SK-N-SH (cell line): ENCODE measurements around the gene MGAT1. TPM values are rescaled to one million over a fixed set of nuclear protein-coding genes. Genes with fewer than 3 reads are reported as not detected.

Source experiments
- CTCF ChIA-PET: fragments of 300-600, 350-600 bp; formaldehyde crosslinking; extraction: SDS; loops from one replicate; lab custom pipeline; 2021; lab: Yijun Ruan, JAX
- POLR2A ChIA-PET: fragments of 350-600 bp; sonication (Branson Sonifier 250); formaldehyde crosslinking; extraction: SDS; loops from one replicate; lab custom pipeline; 2020; ENCODE audit warnings: antibody characterized with exemption, inconsistent platforms; lab: Yijun Ruan, JAX
- DNase-seq: peaks from one replicate; pipeline ENCODE4 v3.0.0; 2012
- H2AFZ ChIP-seq: fragments of 200-600 bp; sonication (generic); 2 replicates; pipeline ENCODE4 v1.8.1; 2016; ENCODE audit warnings: antibody characterized with exemption, mild to moderate bottlenecking, low read depth
- H3F3A ChIP-seq: fragments of 200-600 bp; sonication (generic); replicated peaks from 2 replicates; pipeline ENCODE3; 2016; ENCODE audit warnings: antibody characterized with exemption, mild to moderate bottlenecking; ENCODE audit not compliant: insufficient read depth
- H3K27ac ChIP-seq, 2 experiments: fragments of 200-500 bp in 1 of 2; fragments of 200-600 bp in 1 of 2; sonication (Bioruptor generic) in 1 of 2; sonication (generic), shearing (Covaris generic) in 1 of 2; 2 replicates each; pipeline versions ENCODE4 v1.5.1 to v1.6.1; 2014 to 2016; ENCODE audit warnings: low read depth in 2 of 2, inconsistent platforms in 1 of 2, low read length in 1 of 2, mild to moderate bottlenecking in 1 of 2, mixed read lengths in 1 of 2
- H3K27me3 ChIP-seq: fragments of 200-600 bp; sonication (generic), shearing (Covaris generic); 2 replicates; pipeline ENCODE4 v1.6.1; 2016; ENCODE audit warnings: mixed run types; ENCODE audit not compliant: insufficient read depth
- H3K36me3 ChIP-seq, 2 experiments: fragments of 200-500 bp in 1 of 2; fragments of 200-600 bp in 1 of 2; sonication (Bioruptor generic) in 1 of 2; sonication (generic) in 1 of 2; replicated peaks in 1 of 2; 2 replicates each; pipeline versions ENCODE3 to v1.5.1; 2014 to 2016; ENCODE audit warnings: low read length in 1 of 2, mild to moderate bottlenecking in 1 of 2; ENCODE audit not compliant: insufficient read depth in 2 of 2, control insufficient read depth in 1 of 2
- H3K4me1 ChIP-seq, 2 experiments: fragments of 200-500 bp in 1 of 2; fragments of 200-600 bp in 1 of 2; sonication (Bioruptor generic) in 1 of 2; sonication (generic), shearing (Covaris generic) in 1 of 2; 2 replicates each; pipeline versions ENCODE4 v1.5.1 to v1.6.1; 2014 to 2016; ENCODE audit warnings: low read depth in 1 of 2, low read length in 1 of 2, mixed run types in 1 of 2; ENCODE audit not compliant: insufficient read depth in 2 of 2, control insufficient read depth in 1 of 2
- H3K4me2 ChIP-seq: fragments of 200-600 bp; sonication (generic), shearing (Covaris generic); 2 replicates; pipeline ENCODE4 v1.6.1; 2017; ENCODE audit warnings: mixed run types
- H3K4me3 ChIP-seq, 2 experiments: fragments of 200-500 bp in 1 of 2; fragments of 200-600 bp in 1 of 2; sonication (Bioruptor generic) in 1 of 2; sonication (generic), shearing (Covaris generic) in 1 of 2; 2 replicates each; pipeline versions ENCODE4 v1.5.1 to v1.8.1; 2014 to 2016; ENCODE audit warnings: low read depth in 2 of 2, inconsistent platforms in 1 of 2, low read length in 1 of 2, mild to moderate bottlenecking in 1 of 2, mixed read lengths in 1 of 2, moderate library complexity in 1 of 2
- H3K79me2 ChIP-seq: fragments of 200-600 bp; sonication (generic); 2 replicates; pipeline ENCODE4 v1.8.1; 2017; ENCODE audit warnings: mild to moderate bottlenecking; ENCODE audit not compliant: insufficient read depth
- H3K9ac ChIP-seq: fragments of 200-600 bp; sonication (generic); 2 replicates; pipeline ENCODE4 v1.6.1; 2017; ENCODE audit warnings: mixed run types
- H3K9me2 ChIP-seq: fragments of 200-600 bp; sonication (generic); 2 replicates; pipeline ENCODE4 v1.6.1; 2017; ENCODE audit warnings: mixed run types
- H3K9me3 ChIP-seq: fragments of 200-600 bp; sonication (generic); 2 replicates; pipeline ENCODE4 v1.6.1; 2017; ENCODE audit warnings: mixed run types, mild to moderate bottlenecking, moderate library complexity
- H4K20me1 ChIP-seq: fragments of 200-600 bp; sonication (generic); 2 replicates; pipeline ENCODE4 v1.6.1; 2017; ENCODE audit warnings: mild to moderate bottlenecking, mixed run types; ENCODE audit not compliant: insufficient read depth
- CHD2 ChIP-seq: fragments of 150-350 bp; IDR thresholded peaks from 2 replicates; pipeline ENCODE4 v1.6.1; 2018; ENCODE audit warnings: low read length; ENCODE audit not compliant: partially characterized antibody
- EZH2phosphoT487 ChIP-seq: fragments of 200-600 bp; sonication (generic); IDR thresholded peaks from 2 replicates; pipeline ENCODE4 v1.6.1; 2017; ENCODE audit warnings: low read depth, mixed run types, mild to moderate bottlenecking, antibody characterized with exemption, moderate library complexity, borderline replicate concordance
- FOXJ3 ChIP-seq: sonication (generic); formaldehyde crosslinking; IDR thresholded peaks from 2 replicates; pipeline ENCODE4 v1.5.1; 2020; ENCODE audit warnings: mild to moderate bottlenecking, missing genetic modification reagents
- GATA2 ChIP-seq: sonication (generic); formaldehyde crosslinking; IDR thresholded peaks from 2 replicates; pipeline ENCODE4 v1.5.0; 2020; ENCODE audit warnings: mild to moderate bottlenecking, missing genetic modification reagents
- JUND ChIP-seq: IDR thresholded peaks from 2 replicates; pipeline ENCODE4 v1.4.0; 2012
- MEF2A ChIP-seq: IDR thresholded peaks from 2 replicates; pipeline ENCODE4 v1.4.0; 2012; ENCODE audit warnings: low read depth, borderline replicate concordance
- NFIC ChIP-seq: IDR thresholded peaks from 2 replicates; pipeline ENCODE4 v1.4.0; 2012; ENCODE audit warnings: borderline replicate concordance
- RAD21 ChIP-seq: IDR thresholded peaks from 2 replicates; pipeline ENCODE4 v1.6.1; 2012; ENCODE audit warnings: mild to moderate bottlenecking, low read length
- RFX5 ChIP-seq: IDR thresholded peaks from 2 replicates; pipeline ENCODE4 v1.6.1; 2012; ENCODE audit warnings: mild to moderate bottlenecking, improper control_type of control experiment, low read length
- RXRA ChIP-seq: IDR thresholded peaks from 2 replicates; pipeline ENCODE4 v1.4.0; 2012; ENCODE audit warnings: low read depth, mild to moderate bottlenecking, borderline replicate concordance
- SIN3A ChIP-seq: IDR thresholded peaks from 2 replicates; pipeline ENCODE4 v1.6.1; 2012; ENCODE audit warnings: low read depth, mild to moderate bottlenecking, low read length, moderate library complexity, borderline replicate concordance
- SMC3 ChIP-seq: IDR thresholded peaks from 2 replicates; pipeline ENCODE4 v1.6.1; 2012; ENCODE audit warnings: low read depth, low read length, improper control_type of control experiment
- WGBS: methylation state at CpG from one replicate; pipeline ENCODE4 v1.1.6; 2017; ENCODE audit warnings: low lambda C conversion rate; 5-methylcytosine and 5-hydroxymethylcytosine counted together
- polyA plus RNA-seq, 3 experiments: library from polyadenylated mRNA; depleted of rRNA; stranded (reverse); fragments of >200 nt; gene quantifications; 2 replicates each; pipeline ENCODE4 v1.2.3, GENCODE V29; 2012
- TF ChIP-seq, protein P1 (sequence below): fragments of 150-350 bp; IDR thresholded peaks from 2 replicates; pipeline ENCODE4 v1.6.1; 2017; ENCODE audit warnings: antibody characterized with exemption, low read length, low read depth, borderline replicate concordance
- TF ChIP-seq, protein P2 (sequence below): IDR thresholded peaks from 2 replicates; pipeline ENCODE4 v1.4.0; 2012; ENCODE audit warnings: low read depth, borderline replicate concordance
- TF ChIP-seq, protein P3 (sequence below): IDR thresholded peaks from 2 replicates; pipeline ENCODE4 v1.6.1; 2012; ENCODE audit warnings: mild to moderate bottlenecking, low read depth, low read length, moderate library complexity

MGAT1 gene
- polyA plus RNA-seq, 1 of the 3 experiments (the other 2 are of a cell fraction) = 47.3 TPM

GRCh38 chr5:180803181-180804128 lies 849 bp upstream of the MGAT1 start:
- Histone ChIP-seq H3K27me3 (no peaks in the 10 kb centered on the region), H4K20me1 (peaks cover 36% of the 10 kb centered on the region), H3K9ac (peak overlapping the region; percentile 60; the same call in 1 of the 2 replicates), H3K27ac (peak overlapping the region in 1 of 2 experiments; percentile 3; a peak in 1 of 4 replicates), H3K9me3 (no peaks in the 10 kb centered on the region), H3K4me2 (peak overlapping the region; percentile 94), H3F3A (no peaks in the 10 kb centered on the region), H3K4me1 (peaks cover 23 to 48% of the 10 kb centered on the region in 2 experiments; a peak in 3 of 4 replicates), H3K9me2 (no peaks in the 10 kb centered on the region), H2AFZ (no peak overlapping the region), H3K79me2 (peaks cover 75% of the 10 kb centered on the region), H3K4me3 (peak overlapping the region; percentile 83 to 94; a peak in 3 of 4 replicates), H3K36me3 (peaks cover 6 to 18% of the 10 kb centered on the region in 2 experiments)
- TF ChIP-seq MEF2A (no peak), SIN3A (no peak)
- peak; percentile 41 for DNase-seq
- whole genome bisulfite sequencing = 80% methylated on average over 36 of the region's 41 CpGs
- POLR2A ChIA-PET = no interaction called here
- CTCF ChIA-PET = interaction anchor here (0.9 kb wide), 1 partner anchor 21 kb away, joined by 3 read pairs; no protein-coding TSS in a partner anchor

DNA sequence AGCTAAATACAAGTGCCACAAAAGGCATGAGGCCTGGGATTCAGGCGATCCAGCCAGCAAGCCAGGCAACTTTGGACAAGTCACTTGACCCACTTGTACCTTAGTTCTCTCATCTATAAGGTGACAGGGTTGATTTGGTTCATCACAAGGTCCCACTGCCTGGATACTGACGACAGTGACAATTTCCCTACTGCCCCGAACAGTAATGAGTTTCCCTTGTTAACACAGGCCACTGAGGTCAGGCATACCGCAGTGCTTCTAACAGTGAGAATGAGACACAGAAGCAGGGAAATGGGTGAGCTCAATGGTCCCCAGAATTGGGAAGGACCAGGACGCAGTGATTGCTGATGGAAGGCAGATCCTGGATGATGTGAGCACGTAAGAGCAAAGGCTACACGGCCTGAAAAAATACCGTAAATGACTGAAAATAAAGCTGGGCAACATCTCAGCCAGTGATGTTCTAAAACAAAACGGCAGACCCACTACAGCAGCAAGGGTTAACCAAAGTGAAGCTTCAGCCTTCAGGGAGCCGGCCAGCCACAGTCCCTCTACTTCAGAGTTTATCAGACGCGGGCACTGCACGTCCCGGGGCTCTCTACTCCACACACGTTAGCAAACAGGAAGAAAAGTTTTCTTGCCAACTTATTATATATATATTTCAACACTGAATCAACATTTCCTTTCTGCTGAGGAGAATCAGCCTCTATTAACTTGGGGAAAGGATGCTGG lies 846 bp downstream of the MGAT1 start:
- peak; percentile 45 for DNase-seq
- peaks cover 53% of the 10 kb centered on the region for H4K20me1 ChIP-seq
- peaks cover 27 to 35% of the 10 kb centered on the region in 2 experiments; a peak in 3 of 4 replicates for H3K4me1 ChIP-seq
- H3K9ac ChIP-seq = peak overlapping the region; percentile 93
- no peaks in the 10 kb centered on the region for H3K27me3 ChIP-seq
- H3K27ac ChIP-seq = peak overlapping the region in 1 of 2 experiments; percentile 85; a peak in 3 of 4 replicates
- peaks cover 6 to 18% of the 10 kb centered on the region in 2 experiments for H3K36me3 ChIP-seq
- 45% methylated on average over 15 of the region's 15 CpGs for WGBS
- peaks cover 75% of the 10 kb centered on the region for H3K79me2 ChIP-seq
- CTCF ChIA-PET = interaction anchor here (1.3 to 4.5 kb wide), 2 partner anchors 17 to 67 kb away, joined by 5 to 39 read pairs; no protein-coding TSS in a partner anchor
- H3K4me2 ChIP-seq = peak overlapping the region; percentile 94
- POLR2A ChIA-PET = interaction anchor here (0.7 to 1.5 kb wide), 2 partner anchors 9 to 35 kb away, joined by 3 to 4 read pairs; no protein-coding TSS in a partner anchor
- no peaks in the 10 kb centered on the region for H3F3A ChIP-seq
- H3K4me3 ChIP-seq = peak overlapping the region; percentile 83 to 94
- no peaks in the 10 kb centered on the region for H3K9me2 ChIP-seq
- no peak overlapping the region for H2AFZ ChIP-seq
- H3K9me3 ChIP-seq = no peaks in the 10 kb centered on the region
- TF ChIP-seq RFX5 = no peak
- TF ChIP-seq SMC3 = no peak
- no peak for TF ChIP-seq NFIC
- no peak for TF ChIP-seq RAD21
- TF ChIP-seq JUND = no peak
- no peak for TF ChIP-seq CHD2
- TF ChIP-seq, protein P1, sequence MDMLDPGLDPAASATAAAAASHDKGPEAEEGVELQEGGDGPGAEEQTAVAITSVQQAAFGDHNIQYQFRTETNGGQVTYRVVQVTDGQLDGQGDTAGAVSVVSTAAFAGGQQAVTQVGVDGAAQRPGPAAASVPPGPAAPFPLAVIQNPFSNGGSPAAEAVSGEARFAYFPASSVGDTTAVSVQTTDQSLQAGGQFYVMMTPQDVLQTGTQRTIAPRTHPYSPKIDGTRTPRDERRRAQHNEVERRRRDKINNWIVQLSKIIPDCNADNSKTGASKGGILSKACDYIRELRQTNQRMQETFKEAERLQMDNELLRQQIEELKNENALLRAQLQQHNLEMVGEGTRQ = no peak
- TF ChIP-seq, protein P2, sequence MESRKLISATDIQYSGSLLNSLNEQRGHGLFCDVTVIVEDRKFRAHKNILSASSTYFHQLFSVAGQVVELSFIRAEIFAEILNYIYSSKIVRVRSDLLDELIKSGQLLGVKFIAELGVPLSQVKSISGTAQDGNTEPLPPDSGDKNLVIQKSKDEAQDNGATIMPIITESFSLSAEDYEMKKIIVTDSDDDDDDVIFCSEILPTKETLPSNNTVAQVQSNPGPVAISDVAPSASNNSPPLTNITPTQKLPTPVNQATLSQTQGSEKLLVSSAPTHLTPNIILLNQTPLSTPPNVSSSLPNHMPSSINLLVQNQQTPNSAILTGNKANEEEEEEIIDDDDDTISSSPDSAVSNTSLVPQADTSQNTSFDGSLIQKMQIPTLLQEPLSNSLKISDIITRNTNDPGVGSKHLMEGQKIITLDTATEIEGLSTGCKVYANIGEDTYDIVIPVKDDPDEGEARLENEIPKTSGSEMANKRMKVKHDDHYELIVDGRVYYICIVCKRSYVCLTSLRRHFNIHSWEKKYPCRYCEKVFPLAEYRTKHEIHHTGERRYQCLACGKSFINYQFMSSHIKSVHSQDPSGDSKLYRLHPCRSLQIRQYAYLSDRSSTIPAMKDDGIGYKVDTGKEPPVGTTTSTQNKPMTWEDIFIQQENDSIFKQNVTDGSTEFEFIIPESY = no peak
- TF ChIP-seq EZH2phosphoT487 = no peak
- no peak for TF ChIP-seq RXRA
- TF ChIP-seq FOXJ3 = no peak
- no peak for TF ChIP-seq MEF2A
- no peak for TF ChIP-seq GATA2
- TF ChIP-seq, protein P3, sequence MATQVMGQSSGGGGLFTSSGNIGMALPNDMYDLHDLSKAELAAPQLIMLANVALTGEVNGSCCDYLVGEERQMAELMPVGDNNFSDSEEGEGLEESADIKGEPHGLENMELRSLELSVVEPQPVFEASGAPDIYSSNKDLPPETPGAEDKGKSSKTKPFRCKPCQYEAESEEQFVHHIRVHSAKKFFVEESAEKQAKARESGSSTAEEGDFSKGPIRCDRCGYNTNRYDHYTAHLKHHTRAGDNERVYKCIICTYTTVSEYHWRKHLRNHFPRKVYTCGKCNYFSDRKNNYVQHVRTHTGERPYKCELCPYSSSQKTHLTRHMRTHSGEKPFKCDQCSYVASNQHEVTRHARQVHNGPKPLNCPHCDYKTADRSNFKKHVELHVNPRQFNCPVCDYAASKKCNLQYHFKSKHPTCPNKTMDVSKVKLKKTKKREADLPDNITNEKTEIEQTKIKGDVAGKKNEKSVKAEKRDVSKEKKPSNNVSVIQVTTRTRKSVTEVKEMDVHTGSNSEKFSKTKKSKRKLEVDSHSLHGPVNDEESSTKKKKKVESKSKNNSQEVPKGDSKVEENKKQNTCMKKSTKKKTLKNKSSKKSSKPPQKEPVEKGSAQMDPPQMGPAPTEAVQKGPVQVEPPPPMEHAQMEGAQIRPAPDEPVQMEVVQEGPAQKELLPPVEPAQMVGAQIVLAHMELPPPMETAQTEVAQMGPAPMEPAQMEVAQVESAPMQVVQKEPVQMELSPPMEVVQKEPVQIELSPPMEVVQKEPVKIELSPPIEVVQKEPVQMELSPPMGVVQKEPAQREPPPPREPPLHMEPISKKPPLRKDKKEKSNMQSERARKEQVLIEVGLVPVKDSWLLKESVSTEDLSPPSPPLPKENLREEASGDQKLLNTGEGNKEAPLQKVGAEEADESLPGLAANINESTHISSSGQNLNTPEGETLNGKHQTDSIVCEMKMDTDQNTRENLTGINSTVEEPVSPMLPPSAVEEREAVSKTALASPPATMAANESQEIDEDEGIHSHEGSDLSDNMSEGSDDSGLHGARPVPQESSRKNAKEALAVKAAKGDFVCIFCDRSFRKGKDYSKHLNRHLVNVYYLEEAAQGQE = no peak
